Measurements from ENCODE around the gene GTF2B.

GTF2B gene

DNA sequence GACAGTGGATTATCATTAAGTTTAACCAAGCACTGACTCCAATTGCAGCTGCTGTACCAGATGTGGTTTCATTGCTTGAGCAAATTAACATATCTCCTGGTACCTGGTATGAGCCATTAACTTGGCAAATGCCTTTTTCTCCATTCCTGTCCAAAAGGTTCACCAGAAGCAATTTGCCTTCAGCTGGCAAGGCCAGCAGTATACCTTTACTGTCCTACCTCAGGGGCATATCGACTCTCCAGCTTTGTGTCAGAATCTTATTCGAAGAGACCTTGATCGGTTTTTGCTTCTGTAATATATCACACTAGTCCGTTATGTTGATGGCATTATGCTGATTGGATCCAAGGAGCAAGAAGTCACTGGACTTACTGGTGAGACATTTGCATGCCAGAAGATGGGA lies 9.5 kb upstream of the GTF2B start:
- TF ChIP-seq, protein P1, sequence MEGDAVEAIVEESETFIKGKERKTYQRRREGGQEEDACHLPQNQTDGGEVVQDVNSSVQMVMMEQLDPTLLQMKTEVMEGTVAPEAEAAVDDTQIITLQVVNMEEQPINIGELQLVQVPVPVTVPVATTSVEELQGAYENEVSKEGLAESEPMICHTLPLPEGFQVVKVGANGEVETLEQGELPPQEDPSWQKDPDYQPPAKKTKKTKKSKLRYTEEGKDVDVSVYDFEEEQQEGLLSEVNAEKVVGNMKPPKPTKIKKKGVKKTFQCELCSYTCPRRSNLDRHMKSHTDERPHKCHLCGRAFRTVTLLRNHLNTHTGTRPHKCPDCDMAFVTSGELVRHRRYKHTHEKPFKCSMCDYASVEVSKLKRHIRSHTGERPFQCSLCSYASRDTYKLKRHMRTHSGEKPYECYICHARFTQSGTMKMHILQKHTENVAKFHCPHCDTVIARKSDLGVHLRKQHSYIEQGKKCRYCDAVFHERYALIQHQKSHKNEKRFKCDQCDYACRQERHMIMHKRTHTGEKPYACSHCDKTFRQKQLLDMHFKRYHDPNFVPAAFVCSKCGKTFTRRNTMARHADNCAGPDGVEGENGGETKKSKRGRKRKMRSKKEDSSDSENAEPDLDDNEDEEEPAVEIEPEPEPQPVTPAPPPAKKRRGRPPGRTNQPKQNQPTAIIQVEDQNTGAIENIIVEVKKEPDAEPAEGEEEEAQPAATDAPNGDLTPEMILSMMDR (IDR thresholded peaks at IDR 0.05; ENCODE audit: borderline replicate concordance, control extremely low read depth, extremely low read depth, insufficient read depth, missing control alignments): no peak
- in situ Hi-C loops (cut with MboI; ENCODE audit: low sequenced_read_pairs, unreplicated experiment): no loop called here
- DNase-seq (ENCODE audit: low spot score): no peak

DNA sequence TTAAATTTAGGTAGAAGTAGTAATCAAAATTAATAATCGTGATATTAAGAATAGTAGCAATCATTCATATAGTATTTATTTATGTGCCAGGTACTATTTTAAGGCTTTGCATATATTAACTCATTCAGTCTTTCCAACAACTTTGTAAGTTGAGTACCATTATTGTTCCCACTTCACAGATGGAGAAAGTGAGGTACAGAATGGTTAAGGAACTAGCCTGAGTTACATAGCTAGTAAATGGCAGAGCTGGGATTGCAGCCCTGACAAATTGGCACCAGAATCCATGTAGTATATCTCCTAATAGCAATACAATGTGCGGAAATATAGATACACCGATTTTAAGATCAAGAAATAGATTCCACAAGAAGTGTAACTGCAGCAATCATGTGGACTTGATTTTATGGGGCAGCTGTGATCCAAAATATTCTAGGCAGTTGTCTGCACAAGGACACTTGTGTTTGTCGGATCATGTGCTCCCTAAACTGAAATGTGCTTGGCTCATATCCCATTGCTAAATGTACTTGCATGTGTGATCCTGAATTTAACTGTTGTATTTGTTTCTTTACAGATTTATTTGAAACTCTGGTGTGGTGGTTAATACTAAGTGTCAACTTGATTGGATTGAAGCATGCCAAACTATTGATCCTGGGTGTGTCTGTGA lies 5.8 kb upstream of the GTF2B start:
- no peak for DNase-seq (ENCODE audit: low spot score)
- TF ChIP-seq, protein P1 (IDR thresholded peaks at IDR 0.05; ENCODE audit: borderline replicate concordance, control extremely low read depth, extremely low read depth, insufficient read depth, missing control alignments): no peak
- in situ Hi-C loops (cut with MboI; ENCODE audit: low sequenced_read_pairs, unreplicated experiment): no loop called here

DNA sequence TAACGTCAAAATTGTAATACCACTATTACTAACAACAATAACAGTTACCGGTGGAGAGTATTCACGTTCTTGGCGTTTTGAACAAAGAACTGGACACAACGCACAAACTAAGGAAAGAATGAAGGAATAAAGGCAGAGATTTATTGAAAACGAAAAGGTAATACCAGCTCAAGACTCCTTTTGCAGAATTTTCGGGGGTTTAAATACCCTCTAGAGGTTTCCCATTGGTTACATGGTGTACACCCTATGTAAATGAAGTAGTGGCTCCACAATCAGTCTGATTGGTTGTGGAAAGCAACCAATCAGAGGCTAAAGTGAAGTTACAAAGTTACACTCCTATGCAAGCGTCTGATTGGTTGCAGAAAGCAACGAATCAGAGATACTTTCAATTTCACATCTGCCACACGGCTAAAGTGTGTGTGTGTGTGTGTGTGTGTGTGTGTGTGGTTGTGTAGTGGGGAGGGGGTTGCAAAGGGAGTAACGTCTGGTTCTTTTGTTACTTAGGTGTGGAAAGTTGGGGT lies 1.1 kb upstream of the GTF2B start:
- in situ Hi-C loops (cut with MboI; ENCODE audit: low sequenced_read_pairs, unreplicated experiment): no loop called here
- TF ChIP-seq, protein P1 (IDR thresholded peaks at IDR 0.05; ENCODE audit: borderline replicate concordance, control extremely low read depth, extremely low read depth, insufficient read depth, missing control alignments): no peak
- DNase-seq (ENCODE audit: low spot score): no peak

DNA sequence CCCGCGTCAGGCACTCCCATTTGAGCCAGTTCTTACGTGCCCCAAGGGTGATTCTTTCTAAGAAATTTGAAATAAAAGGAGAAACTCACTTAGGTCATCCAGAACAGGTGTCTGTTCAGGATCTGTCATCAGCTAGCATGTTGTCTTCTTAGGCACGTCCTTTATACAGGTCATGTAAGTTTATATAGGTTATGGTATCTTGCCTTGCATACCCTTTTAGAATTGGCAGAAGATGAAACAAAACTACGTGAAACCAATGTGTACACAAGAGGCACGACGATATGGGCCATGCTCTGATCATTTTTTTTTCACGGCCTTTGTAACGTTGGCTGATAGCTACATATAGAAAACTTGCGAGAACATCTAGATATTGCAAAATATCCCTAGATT lies 579 bp upstream of the GTF2B start:
- in situ Hi-C loops (cut with MboI; ENCODE audit: low sequenced_read_pairs, unreplicated experiment): no loop called here
- TF ChIP-seq, protein P1 (IDR thresholded peaks at IDR 0.05; ENCODE audit: borderline replicate concordance, control extremely low read depth, extremely low read depth, insufficient read depth, missing control alignments): no peak
- no peak for DNase-seq (ENCODE audit: low spot score)

DNA sequence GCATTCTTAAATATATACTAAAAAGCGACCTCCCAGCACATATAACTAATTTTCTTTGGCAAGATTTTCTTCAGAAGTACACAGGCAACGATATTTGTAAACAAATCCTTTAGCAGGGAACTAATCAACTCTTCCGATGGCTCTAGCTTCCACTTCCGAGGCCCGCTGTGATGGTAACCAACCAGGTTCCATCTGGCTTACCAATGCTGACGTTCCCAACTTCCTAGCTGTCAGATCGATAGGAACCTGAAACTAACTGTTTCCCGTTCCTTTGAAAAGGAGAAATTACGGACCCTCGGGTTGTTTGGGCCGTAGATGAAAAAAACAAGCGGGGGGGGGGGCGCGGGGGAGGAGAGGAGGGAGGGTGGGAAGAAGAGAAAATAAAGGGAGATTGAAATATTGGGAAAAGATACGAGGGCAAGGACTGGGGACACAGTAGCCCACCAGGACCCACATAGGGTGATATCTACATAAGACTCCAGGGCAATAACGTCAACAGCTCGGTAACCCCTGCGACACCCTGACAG lies 513 bp downstream of the GTF2B start:
- peak; percentile 38 for DNase-seq (ENCODE audit: low spot score)
- in situ Hi-C loops (cut with MboI; ENCODE audit: low sequenced_read_pairs, unreplicated experiment): no loop called here
- TF ChIP-seq, protein P1 (IDR thresholded peaks at IDR 0.05; ENCODE audit: borderline replicate concordance, control extremely low read depth, extremely low read depth, insufficient read depth, missing control alignments): no peak

DNA sequence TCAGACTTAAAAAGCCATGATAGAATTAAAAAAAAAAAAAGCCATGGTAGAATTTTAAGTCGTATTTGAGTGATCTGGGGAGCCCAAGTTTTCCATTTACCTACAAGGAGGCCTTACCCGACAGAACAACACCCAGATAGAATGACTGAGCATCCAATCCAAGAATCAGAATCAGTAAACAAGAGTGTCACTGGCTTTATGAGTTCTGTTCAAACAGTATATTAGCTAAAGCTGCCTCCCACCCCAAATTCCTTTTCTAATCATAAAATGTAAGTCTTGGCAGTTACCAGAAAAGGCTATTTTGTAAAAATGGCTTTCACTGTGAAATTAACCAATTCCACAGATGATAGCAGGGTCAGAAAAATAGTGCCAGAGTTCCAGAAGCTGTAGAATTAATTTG lies 1.2 kb downstream of the GTF2B start:
- DNase-seq (ENCODE audit: low spot score): no peak
- TF ChIP-seq, protein P1 (IDR thresholded peaks at IDR 0.05; ENCODE audit: borderline replicate concordance, control extremely low read depth, extremely low read depth, insufficient read depth, missing control alignments): no peak
- in situ Hi-C loops (cut with MboI; ENCODE audit: low sequenced_read_pairs, unreplicated experiment): no loop called here
